ENCODE measurements around the gene OR2T27. TPM values are rescaled to one million over a fixed set of nuclear protein-coding genes. Genes with fewer than 3 reads are reported as not detected.
"Not testable (repeated sequence)": the region's sequence is repeated elsewhere in the genome, so short reads cannot be mapped to it uniquely, and the experiment has no call there.

Gene OR2T27
- total RNA-seq, 1 donor from 2014 or later: not detected

DNA sequence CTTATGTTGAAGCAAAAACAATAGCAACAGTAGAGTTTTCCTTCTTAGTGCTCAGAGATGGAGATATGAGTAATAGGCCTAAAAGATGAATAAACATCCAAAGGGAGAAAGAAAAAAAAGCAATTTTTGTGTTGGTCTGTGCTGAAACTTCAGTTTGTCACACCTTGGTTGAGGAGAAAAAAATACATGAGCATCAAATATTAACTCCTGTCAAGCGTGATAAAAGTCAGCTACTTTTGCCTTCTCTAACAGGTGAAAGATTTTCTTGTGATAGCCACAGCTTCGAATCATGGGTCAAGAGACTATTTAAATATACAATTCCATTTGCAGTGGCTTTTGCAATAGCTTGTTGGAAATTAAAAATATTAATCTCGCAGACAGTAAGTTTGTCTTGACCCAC lies 14.4 kb downstream of the OR2T27 start:
- DNase-seq (ENCODE audit: low spot score): not testable (repeated sequence)

- not testable (repeated sequence) for DNase-seq (ENCODE audit: low spot score)
These were observed 15.7 kb downstream of the OR2T27 start for GRCh38 chr1:248639652-248640051.

GRCh38 chr1:248636612-248637011 lies 18.7 kb downstream of the OR2T27 start:
- DNase-seq (ENCODE audit: low spot score): not testable (repeated sequence)

DNA sequence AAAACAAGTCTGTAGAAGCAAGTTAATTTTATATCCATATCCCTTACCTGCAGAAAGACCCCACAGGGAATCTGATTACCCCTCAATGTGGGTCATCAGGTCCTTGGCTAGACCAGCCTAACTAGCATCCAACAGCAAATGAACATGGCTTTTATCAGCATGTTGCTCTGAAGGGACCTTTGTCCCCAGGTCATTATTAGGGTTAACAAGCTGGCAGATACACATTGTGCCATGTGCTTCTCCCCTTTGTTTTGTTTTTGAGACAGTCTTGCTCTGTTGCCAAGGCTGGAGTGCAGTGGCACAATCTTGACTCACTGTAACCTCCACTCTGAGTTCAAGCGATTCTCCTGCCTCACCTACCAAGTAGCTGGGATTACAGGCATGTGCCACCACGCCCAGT lies 20.3 kb downstream of the OR2T27 start, which contains the start of gene OR2T11:
OR2T11 (minus strand) TSS at position 101 of the 400 bp plus-strand sequence. CDS start 7,963 bp downstream, outside the sequence.
- not testable (repeated sequence) for DNase-seq (ENCODE audit: low spot score)

DNA sequence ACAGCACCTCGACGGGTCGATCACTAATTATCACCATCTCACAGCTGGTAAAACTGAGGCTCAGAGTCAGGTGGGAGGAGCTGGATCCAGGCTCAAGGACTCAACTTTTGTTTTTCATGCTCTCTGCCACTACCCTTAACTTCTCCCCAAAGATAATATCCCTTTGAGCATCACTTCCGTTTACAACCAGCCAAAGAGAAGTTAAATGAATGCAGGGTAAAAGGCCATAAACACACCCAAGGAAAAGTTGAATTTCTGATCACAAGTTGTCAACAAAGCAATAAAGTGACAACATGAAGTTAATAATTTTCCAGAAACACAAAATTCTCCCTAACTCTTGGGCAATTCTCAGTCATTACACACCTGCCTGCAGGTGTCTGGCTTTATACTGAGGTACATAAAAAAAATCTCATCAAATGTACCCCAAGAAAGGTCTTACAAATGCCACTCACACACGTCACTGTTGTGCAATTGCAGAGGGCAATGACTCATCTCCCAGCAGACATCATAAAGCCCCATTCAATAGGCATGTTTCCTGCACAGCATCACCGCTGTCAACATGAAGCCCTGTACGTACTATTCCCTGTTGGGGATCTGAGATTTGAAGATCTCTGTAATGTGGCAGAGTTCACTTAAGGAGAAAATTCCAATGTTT lies 23.8 kb downstream of the OR2T27 start:
- no peak for DNase-seq (ENCODE audit: low spot score)

DNA sequence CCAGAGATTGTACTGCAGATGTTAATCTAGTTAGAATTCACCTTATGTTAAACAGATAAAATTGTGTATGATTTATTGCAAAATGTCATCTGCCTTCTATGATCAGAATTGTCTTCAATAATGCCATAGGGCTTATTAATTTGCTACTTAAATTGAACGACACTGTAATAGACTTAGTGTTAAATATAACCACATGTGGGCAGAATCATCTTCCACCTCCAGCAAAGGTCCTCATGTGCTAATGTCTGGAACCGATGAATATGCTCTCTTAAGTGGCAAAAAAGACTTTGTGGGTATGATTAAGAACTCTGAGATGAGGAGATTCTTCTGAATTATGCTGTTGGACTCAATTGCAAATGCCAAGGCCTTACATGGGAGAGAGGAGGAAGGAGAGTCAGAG lies 24.8 kb downstream of the OR2T27 start:
- DNase-seq (ENCODE audit: low spot score): no peak

DNA sequence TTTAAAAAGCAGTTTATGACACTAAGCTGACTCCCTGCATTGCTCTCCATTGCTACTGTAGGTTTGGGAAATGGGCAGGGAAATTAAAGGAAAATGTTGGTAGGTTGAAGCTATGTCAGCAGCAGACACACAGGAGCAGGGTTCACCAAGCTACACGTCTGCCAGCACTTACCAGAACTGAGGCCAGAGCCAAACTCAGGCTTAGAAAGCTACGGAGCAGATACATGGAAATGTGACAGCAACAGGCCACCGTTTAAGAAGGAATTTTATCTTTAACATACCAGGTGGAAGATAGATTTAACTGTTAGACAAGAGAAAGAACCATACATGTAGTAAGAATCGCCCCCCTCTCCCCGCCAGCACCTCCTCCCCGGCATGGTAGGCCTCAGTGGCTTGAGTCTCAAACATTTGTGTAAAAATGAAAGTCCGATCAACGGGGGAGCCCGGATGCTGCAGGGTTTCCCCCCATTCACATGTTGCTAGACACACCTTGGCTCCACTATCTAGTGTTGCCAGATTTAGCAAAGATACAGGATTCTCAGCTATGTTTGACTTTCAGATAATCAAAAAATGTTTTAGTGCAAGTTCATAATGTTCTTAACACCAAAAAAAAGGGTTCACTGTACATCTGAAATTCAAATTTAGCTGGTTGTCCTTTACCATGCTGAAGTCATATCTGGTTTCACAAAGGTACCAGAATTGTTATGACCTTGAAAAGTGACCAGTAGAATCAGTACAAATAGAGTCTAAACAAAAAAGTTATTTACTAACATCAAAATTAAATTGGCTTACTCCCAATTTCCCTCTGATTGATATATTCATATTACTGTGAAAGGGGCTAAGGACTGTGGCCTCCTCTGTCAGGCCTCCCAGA lies 27.1 kb downstream of the OR2T27 start:
- no peak for DNase-seq (ENCODE audit: low spot score)

DNA sequence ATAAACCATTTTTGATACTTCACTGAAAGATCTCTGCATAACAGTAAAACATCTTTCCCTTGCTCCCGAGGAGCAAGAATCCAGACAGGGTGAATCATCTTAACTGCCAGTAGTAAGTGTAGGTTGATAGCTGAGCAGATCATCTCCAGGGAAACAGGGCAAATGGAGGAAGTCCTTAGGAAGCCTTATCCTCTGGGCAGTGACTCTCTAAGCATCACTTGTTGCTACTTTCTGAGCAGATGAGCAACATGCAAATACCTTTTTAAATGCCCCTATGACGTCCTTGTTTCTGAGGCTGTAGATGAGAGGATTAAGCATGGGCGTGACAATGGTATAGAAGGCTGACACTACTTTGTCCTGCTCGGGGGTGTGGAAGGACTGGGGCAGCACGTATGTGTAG lies 29.4 kb downstream of the OR2T27 start:
- DNase-seq (ENCODE audit: low spot score): no peak

- DNase-seq (ENCODE audit: low spot score): no peak
These were observed 30.2 kb downstream of the OR2T27 start for GRCh38 chr1:248625166-248625565.

DNA sequence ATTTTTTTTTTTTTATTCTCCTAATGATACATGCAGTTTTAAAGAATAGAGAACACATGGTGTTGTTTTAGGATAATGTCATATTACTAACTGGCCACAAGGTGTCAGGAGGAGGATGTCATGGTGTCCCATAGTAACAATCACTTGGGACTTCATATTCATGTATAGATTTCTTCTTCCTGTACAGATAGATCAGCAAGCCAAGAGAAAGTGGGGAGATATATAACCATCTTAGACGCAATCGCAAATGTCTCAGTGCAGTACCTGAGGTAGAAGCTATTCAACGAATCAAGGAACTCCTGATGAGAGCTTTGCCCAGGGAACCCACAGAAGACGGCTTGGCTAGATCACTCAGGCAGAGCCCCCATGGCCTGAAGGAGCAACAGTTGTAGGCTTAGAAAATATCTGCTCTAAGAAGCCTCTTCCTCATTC lies 32.7 kb downstream of the OR2T27 start:
- no peak for DNase-seq (ENCODE audit: low spot score)

- no peak for DNase-seq (ENCODE audit: low spot score)
These were observed 33.6 kb downstream of the OR2T27 start for GRCh38 chr1:248621770-248622169.

GRCh38 chr1:248618878-248619277 lies 36.5 kb downstream of the OR2T27 start:
- DNase-seq (ENCODE audit: low spot score): peak; percentile 62

GRCh38 chr1:248618119-248618518 lies 37.2 kb downstream of the OR2T27 start:
- DNase-seq (ENCODE audit: low spot score): no peak

GRCh38 chr1:248613742-248614141 lies 41.6 kb downstream of the OR2T27 start:
- DNase-seq (ENCODE audit: low spot score): no peak

GRCh38 chr1:248611883-248612414 lies 43.4 kb downstream of the OR2T27 start:
- DNase-seq (ENCODE audit: low spot score): no peak

- no peak for DNase-seq (ENCODE audit: low spot score)
These were observed 45.0 kb downstream of the OR2T27 start for GRCh38 chr1:248610301-248610700.

Other genes with a start within 250 kb of the OR2T27 start
- not detected for gene OR2T2, start 209.9 kb downstream of the OR2T27 start, total RNA-seq
- not detected for gene OR2T3, start 182.2 kb downstream of the OR2T27 start, total RNA-seq
- gene OR2T5, start 166.9 kb downstream of the OR2T27 start, total RNA-seq: not detected
- gene OR2G6, start 147.5 kb downstream of the OR2T27 start, total RNA-seq: not detected
- gene OR2T29, start 92.8 kb downstream of the OR2T27 start, total RNA-seq: not detected
- gene OR2T34, start 80.8 kb downstream of the OR2T27 start, total RNA-seq: not detected
- gene OR2T10, start 57.8 kb downstream of the OR2T27 start, total RNA-seq: not detected
- gene OR2T11, start 20.4 kb downstream of the OR2T27 start, total RNA-seq: not detected
- not detected for gene OR2T35, start 10.2 kb downstream of the OR2T27 start, total RNA-seq
- not detected for gene OR14I1, start 47.2 kb upstream of the OR2T27 start, total RNA-seq
- gene LYPD8, start 100.2 kb upstream of the OR2T27 start, total RNA-seq: not detected
- 40.0 TPM for gene SH3BP5L, start 170.4 kb upstream of the OR2T27 start, total RNA-seq
- 41.6 TPM for gene ZNF672, start 182.7 kb upstream of the OR2T27 start, total RNA-seq
- 62.7 TPM for gene ZNF692, start 203.6 kb upstream of the OR2T27 start, total RNA-seq

Data from mucosa of gallbladder (tissue), 1 donor.